Activated gamma-delta T cell (primary cell): ENCODE measurements around the gene DLGAP3.

Source experiments
- DNase-seq: peaks from one replicate; lab custom pipeline; 2025; lab: John Stamatoyannopoulos, UW

Gene DLGAP3

GRCh38 chr1:34865573-34865972 lies 63.9 kb downstream of the DLGAP3 start:
- DNase-seq = no peak

- DNase-seq = no peak
Measured at GRCh38 chr1:34864759-34865158, 64.7 kb downstream of the DLGAP3 start.

- DNase-seq = no peak
Measured at GRCh38 chr1:34863501-34863900, 65.9 kb downstream of the DLGAP3 start.

GRCh38 chr1:34859446-34860200 lies 69.8 kb downstream of the DLGAP3 start, which contains the start of gene SMIM12:
SMIM12 (minus strand) TSS chr1:34859749; CDS start chr1:34855977, 3,772 bp downstream.
- DNase-seq = peak; percentile 73

- DNase-seq = no peak
Measured at GRCh38 chr1:34858901-34859445, 70.5 kb downstream of the DLGAP3 start.

GRCh38 chr1:34856697-34857096 lies 72.8 kb downstream of the DLGAP3 start:
- no peak for DNase-seq

GRCh38 chr1:34852677-34853217 lies 76.7 kb downstream of the DLGAP3 start:
- DNase-seq = no peak

GRCh38 chr1:34851431-34852105 lies 77.9 kb downstream of the DLGAP3 start:
- DNase-seq = no peak

- DNase-seq = no peak
Measured at GRCh38 chr1:34850382-34850781, 79.1 kb downstream of the DLGAP3 start.

- no peak for DNase-seq
Measured at GRCh38 chr1:34847094-34847493, 82.4 kb downstream of the DLGAP3 start.

- DNase-seq = no peak
Measured at GRCh38 chr1:34846265-34846664, 83.2 kb downstream of the DLGAP3 start.

- no peak for DNase-seq
Measured at GRCh38 chr1:34845131-34845901, 84.1 kb downstream of the DLGAP3 start.

GRCh38 chr1:34844252-34844634 lies 85.2 kb downstream of the DLGAP3 start:
- DNase-seq = no peak

GRCh38 chr1:34843392-34844251 lies 85.8 kb downstream of the DLGAP3 start:
- no peak for DNase-seq

- no peak for DNase-seq
Measured at GRCh38 chr1:34842952-34843371, 86.5 kb downstream of the DLGAP3 start.

- DNase-seq = no peak
Measured at GRCh38 chr1:34842073-34842472, 87.4 kb downstream of the DLGAP3 start.

GRCh38 chr1:34840426-34840825 lies 89.0 kb downstream of the DLGAP3 start:
- no peak for DNase-seq

- DNase-seq = no peak
Measured at GRCh38 chr1:34839526-34840305, 89.7 kb downstream of the DLGAP3 start.

- DNase-seq = no peak
Measured at GRCh38 chr1:34833711-34834110, 95.7 kb downstream of the DLGAP3 start.

GRCh38 chr1:34831721-34832246 lies 97.7 kb downstream of the DLGAP3 start:
- no peak for DNase-seq
